ENCODE data around the gene FBXL22. TPM values are rescaled to one million over a fixed set of nuclear protein-coding genes. Genes with fewer than 3 reads are reported as not detected.

The FBXL22 gene
- total RNA-seq, 4 donors from 2014 or later: 14.4 to 81.6 (median 46.3) TPM

DNA sequence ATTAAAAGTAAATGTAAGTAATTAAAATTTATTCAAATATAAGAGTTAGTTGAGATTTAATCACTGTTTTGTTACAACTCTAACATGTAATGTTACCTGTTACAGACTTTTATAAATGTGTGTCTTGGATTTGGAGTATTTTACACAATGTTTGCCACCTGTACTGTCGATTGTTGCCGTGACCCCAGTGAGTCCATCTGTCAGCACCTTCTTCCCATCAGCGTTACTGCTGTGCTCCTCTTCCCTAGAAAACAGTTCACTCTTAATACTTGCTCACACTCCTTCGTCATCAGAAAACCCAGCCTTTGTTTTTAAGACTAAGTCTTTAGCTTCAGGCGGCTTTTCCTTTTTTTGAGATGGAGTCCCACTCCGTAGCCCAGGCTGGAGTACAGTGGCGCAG, 40.5 kb upstream of the FBXL22 start:
- Histone ChIP-seq H3K4me3 (no peak overlapping the region), H3K27me3 (no peaks in the 10 kb centered on the region), H3K4me1 (peaks cover 19 to 50% (median 45%) of the 10 kb centered on the region in 4 donors), H3K9me3 (no peaks in the 10 kb centered on the region), H3K27ac (replicated peaks in 1 of 4) (peak overlapping the region in 2 of 4 donors; percentile 4 to 5), H3K36me3 (peaks cover 0 to 46% (median 32%) of the 10 kb centered on the region in 4 donors)
- no peak for TF ChIP-seq POLR2AphosphoS5 (IDR thresholded peaks at IDR 0.05)
- TF ChIP-seq EP300 (IDR thresholded peaks at IDR 0.05): no peak
- TF ChIP-seq POLR2A (IDR thresholded peaks at IDR 0.05; ENCODE audit: low read depth): no peak
- TF ChIP-seq, protein P1, sequence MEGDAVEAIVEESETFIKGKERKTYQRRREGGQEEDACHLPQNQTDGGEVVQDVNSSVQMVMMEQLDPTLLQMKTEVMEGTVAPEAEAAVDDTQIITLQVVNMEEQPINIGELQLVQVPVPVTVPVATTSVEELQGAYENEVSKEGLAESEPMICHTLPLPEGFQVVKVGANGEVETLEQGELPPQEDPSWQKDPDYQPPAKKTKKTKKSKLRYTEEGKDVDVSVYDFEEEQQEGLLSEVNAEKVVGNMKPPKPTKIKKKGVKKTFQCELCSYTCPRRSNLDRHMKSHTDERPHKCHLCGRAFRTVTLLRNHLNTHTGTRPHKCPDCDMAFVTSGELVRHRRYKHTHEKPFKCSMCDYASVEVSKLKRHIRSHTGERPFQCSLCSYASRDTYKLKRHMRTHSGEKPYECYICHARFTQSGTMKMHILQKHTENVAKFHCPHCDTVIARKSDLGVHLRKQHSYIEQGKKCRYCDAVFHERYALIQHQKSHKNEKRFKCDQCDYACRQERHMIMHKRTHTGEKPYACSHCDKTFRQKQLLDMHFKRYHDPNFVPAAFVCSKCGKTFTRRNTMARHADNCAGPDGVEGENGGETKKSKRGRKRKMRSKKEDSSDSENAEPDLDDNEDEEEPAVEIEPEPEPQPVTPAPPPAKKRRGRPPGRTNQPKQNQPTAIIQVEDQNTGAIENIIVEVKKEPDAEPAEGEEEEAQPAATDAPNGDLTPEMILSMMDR (IDR thresholded peaks at IDR 0.05): no peak
- intact Hi-C loops (cut with DNase I): no loop called here
- DNase-seq (ENCODE audit: extremely low spot score): no peak
- WGBS: 90% methylated on average over 7 of the region's 7 CpGs

- no peak for DNase-seq (ENCODE audit: extremely low spot score)
- Histone ChIP-seq H3K4me3 (no peak overlapping the region), H3K27ac (replicated peaks in 1 of 4) (no peak overlapping the region), H3K4me1 (peaks cover 0 to 26% (median 19%) of the 10 kb centered on the region in 4 donors), H3K36me3 (peaks cover 5 to 74% (median 48%) of the 10 kb centered on the region in 4 donors), H3K9me3 (no peaks in the 10 kb centered on the region), H3K27me3 (no peaks in the 10 kb centered on the region)
- TF ChIP-seq, protein P1 (IDR thresholded peaks at IDR 0.05): no peak
- TF ChIP-seq POLR2A (IDR thresholded peaks at IDR 0.05; ENCODE audit: low read depth) (no peak), POLR2AphosphoS5 (IDR thresholded peaks at IDR 0.05) (no peak), EP300 (IDR thresholded peaks at IDR 0.05) (no peak)
- intact Hi-C loops (cut with DNase I): no loop called here
- WGBS: 98% methylated on average over 5 of the region's 5 CpGs
Observed at GRCh38 chr15:63559753-63560152, 37.4 kb upstream of the FBXL22 start.

DNA sequence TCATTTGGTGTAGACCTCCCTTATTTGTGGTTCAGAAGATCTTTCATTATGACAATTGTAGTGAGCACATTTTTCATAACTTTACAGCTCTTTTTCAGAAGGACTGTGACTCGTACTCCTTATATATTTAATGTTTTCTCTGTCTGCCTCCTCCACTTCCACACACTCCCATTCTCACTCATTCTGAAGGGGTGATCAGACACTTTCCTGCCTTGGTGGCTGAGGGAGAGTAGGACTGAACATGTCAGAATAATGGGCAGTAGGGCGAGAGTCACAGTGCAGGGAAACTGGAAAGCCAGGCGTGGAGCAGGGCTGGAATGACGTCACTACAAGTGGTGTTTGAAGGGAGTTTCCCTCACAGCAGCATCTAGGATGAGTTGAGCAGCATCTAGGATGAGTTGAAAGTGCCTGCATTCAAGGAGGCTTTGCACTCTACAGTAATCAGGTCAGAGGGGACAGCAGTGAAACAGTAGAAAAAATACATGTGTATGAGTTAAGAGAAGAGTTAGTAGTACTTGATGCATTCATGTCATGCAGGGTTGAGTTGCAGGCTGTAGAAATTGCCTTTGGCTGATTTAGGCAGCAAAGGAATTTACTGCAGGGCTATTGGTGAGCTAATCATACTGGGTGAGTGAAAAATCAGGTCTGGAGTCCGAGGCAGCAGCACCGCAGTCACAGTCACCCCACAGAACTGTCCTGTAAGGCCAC, 36.3 kb upstream of the FBXL22 start:
- H3K27me3 ChIP-seq: no peaks in the 10 kb centered on the region
- intact Hi-C loops (cut with DNase I): no loop called here
- peaks cover 5 to 78% (median 53%) of the 10 kb centered on the region in 4 donors for H3K36me3 ChIP-seq

DNA sequence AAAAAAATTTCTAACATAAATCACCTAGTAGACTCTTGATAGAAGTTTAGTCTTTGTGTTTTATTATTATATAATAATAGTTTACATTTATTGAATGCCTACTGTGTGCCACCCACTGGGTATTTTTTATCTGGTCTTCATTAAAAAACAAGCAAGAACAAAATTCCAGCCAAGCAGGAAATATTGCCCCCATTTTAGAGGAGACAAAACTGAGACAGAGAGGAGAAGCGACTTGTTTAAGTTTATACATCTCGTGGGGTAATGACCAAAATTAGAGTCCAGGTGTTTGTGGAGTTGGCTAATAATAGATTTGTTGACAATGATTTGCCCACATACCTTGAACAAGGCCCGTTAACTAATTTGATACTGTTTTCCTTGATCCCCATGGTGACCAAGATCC, 33.1 kb upstream of the FBXL22 start:
- intact Hi-C loops (cut with DNase I): no loop called here
- Histone ChIP-seq H3K27ac (replicated peaks in 1 of 4) (no peak overlapping the region), H3K4me1 (no peaks in the 10 kb centered on the region), H3K9me3 (no peaks in the 10 kb centered on the region), H3K4me3 (no peak overlapping the region), H3K36me3 (peaks cover 14 to 75% (median 55%) of the 10 kb centered on the region in 4 donors), H3K27me3 (no peaks in the 10 kb centered on the region)
- WGBS: 62% methylated on average over 3 of the region's 3 CpGs
- no peak for TF ChIP-seq EP300 (IDR thresholded peaks at IDR 0.05)
- TF ChIP-seq, protein P1 (IDR thresholded peaks at IDR 0.05): no peak
- no peak for TF ChIP-seq POLR2A (IDR thresholded peaks at IDR 0.05; ENCODE audit: low read depth)
- TF ChIP-seq POLR2AphosphoS5 (IDR thresholded peaks at IDR 0.05): no peak
- no peak for DNase-seq (ENCODE audit: extremely low spot score)

More for the DNA sequence above, 36.3 kb upstream of the FBXL22 start:
- TF ChIP-seq, protein P1 (IDR thresholded peaks at IDR 0.05): no peak
- TF ChIP-seq POLR2AphosphoS5 (IDR thresholded peaks at IDR 0.05): no peak
- TF ChIP-seq POLR2A (IDR thresholded peaks at IDR 0.05; ENCODE audit: low read depth): no peak
- TF ChIP-seq EP300 (IDR thresholded peaks at IDR 0.05): no peak
- Histone ChIP-seq H3K4me3 (no peak overlapping the region), H3K4me1 (peaks cover 0 to 25% (median 18%) of the 10 kb centered on the region in 4 donors), H3K27ac (replicated peaks in 1 of 4) (no peak overlapping the region), H3K9me3 (no peaks in the 10 kb centered on the region)
- 85% methylated on average over 4 of the region's 6 CpGs for WGBS
- no peak for DNase-seq (ENCODE audit: extremely low spot score)

Data from esophagus muscularis mucosa (tissue), 4 donors.